ENCODE data around the gene GALK2.

DNA sequence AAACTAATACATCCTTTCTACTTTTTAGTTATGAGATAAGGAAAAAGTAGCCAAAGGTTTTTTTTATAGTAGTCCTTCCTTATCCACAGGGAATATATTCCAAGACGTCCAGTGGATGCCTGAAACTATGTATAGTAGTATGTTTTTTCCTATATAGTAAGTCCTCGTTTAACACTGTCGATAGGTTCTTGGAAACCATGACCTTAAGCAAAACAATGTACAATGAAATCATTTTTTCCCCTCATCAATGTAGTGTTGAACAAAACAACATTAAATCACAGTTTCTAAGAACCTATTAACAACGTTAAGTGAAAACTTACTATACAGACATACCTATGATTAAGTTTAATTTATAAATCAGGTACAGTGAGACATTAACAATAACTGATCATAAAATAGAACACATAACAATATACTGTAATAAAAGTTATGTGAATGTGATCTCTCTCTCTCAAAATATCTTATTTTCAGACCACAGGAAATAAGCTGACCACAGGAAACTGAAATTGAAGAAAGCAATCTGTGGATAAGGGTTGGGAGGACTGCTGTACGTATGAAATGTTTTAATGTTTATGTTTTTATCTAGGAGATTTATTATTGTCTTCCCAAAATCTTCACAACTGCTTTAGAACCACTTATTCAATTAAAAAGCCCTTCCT, 35.2 kb upstream of the GALK2 start:
- TF ChIP-seq, protein P1, sequence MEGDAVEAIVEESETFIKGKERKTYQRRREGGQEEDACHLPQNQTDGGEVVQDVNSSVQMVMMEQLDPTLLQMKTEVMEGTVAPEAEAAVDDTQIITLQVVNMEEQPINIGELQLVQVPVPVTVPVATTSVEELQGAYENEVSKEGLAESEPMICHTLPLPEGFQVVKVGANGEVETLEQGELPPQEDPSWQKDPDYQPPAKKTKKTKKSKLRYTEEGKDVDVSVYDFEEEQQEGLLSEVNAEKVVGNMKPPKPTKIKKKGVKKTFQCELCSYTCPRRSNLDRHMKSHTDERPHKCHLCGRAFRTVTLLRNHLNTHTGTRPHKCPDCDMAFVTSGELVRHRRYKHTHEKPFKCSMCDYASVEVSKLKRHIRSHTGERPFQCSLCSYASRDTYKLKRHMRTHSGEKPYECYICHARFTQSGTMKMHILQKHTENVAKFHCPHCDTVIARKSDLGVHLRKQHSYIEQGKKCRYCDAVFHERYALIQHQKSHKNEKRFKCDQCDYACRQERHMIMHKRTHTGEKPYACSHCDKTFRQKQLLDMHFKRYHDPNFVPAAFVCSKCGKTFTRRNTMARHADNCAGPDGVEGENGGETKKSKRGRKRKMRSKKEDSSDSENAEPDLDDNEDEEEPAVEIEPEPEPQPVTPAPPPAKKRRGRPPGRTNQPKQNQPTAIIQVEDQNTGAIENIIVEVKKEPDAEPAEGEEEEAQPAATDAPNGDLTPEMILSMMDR (IDR thresholded peaks at IDR 0.05): no peak
- no peak for TF ChIP-seq POLR2A (IDR thresholded peaks at IDR 0.05)

Measured in right lobe of liver (tissue), 4 donors.